HG03159 (cell line): ENCODE measurements around the gene GCLC.

Experiments used
- ATAC-seq: cut with Tn5 transposase; IDR thresholded peaks from one replicate; pipeline ENCODE4 v1.9.1; 2021; ENCODE audit warnings: mild to moderate bottlenecking, moderate library complexity; ENCODE audit not compliant: unreplicated experiment

The GCLC gene

GRCh38 chr6:53527249-53527765 is 17.6 kb downstream of the GCLC start:
- ATAC-seq: no peak

GRCh38 chr6:53526000-53526399 is 18.9 kb downstream of the GCLC start:
- ATAC-seq: no peak

- ATAC-seq: no peak
Observed at GRCh38 chr6:53524455-53524815, 20.5 kb downstream of the GCLC start.

GRCh38 chr6:53523511-53524454 is 21.1 kb downstream of the GCLC start:
- no peak for ATAC-seq

- no peak for ATAC-seq
Observed at GRCh38 chr6:53520320-53520928, 24.5 kb downstream of the GCLC start.

GRCh38 chr6:53518862-53519261 is 26.0 kb downstream of the GCLC start:
- ATAC-seq: no peak

GRCh38 chr6:53517021-53517420 is 27.9 kb downstream of the GCLC start:
- no peak for ATAC-seq

- ATAC-seq: no peak
Observed at GRCh38 chr6:53514677-53515076, 30.2 kb downstream of the GCLC start.

GRCh38 chr6:53513519-53513966 is 31.4 kb downstream of the GCLC start:
- no peak for ATAC-seq

- no peak for ATAC-seq
Observed at GRCh38 chr6:53513056-53513455, 31.8 kb downstream of the GCLC start.

GRCh38 chr6:53512626-53513025 is 32.3 kb downstream of the GCLC start:
- ATAC-seq: no peak

- no peak for ATAC-seq
Observed at GRCh38 chr6:53510746-53511145, 34.2 kb downstream of the GCLC start.

GRCh38 chr6:53506872-53507271 is 38.0 kb downstream of the GCLC start:
- no peak for ATAC-seq

GRCh38 chr6:53504512-53504911 is 40.4 kb downstream of the GCLC start:
- no peak for ATAC-seq

- no peak for ATAC-seq
Observed at GRCh38 chr6:53503060-53503459, 41.8 kb downstream of the GCLC start.

GRCh38 chr6:53501432-53501831 is 43.5 kb downstream of the GCLC start:
- ATAC-seq: no peak

- ATAC-seq: no peak
Observed at GRCh38 chr6:53500095-53500494, 44.8 kb downstream of the GCLC start.

GRCh38 chr6:53499094-53499493 is 45.8 kb downstream of the GCLC start:
- no peak for ATAC-seq

GRCh38 chr6:53498649-53499048 is 46.3 kb downstream of the GCLC start:
- ATAC-seq: no peak

GRCh38 chr6:53497905-53498304 is 47.0 kb downstream of the GCLC start:
- ATAC-seq: no peak

- no peak for ATAC-seq
Observed at GRCh38 chr6:53496797-53497375, 48.0 kb downstream of the GCLC start.
